Ascending aorta (tissue), 2 donors: ENCODE data around the gene ZDHHC21. TPM values are rescaled to one million over a fixed set of nuclear protein-coding genes. Genes with fewer than 3 reads are reported as not detected.

ENCODE experiments used
- DNase-seq, 2 donors: peaks; one replicate each; pipeline ENCODE4 v3.0.0-alpha.2; 2019; ENCODE audit warnings: low spot score in 2 of 2
- H3K27ac ChIP-seq, 2 donors: fragments of 200-600 bp; sonication (generic); one replicate each; pipeline ENCODE4 v1.5.1; 2016 to 2017; ENCODE audit warnings: mild to moderate bottlenecking in 1 of 2
- H3K27me3 ChIP-seq: fragments of 200-600 bp; sonication (generic); one replicate; pipeline ENCODE4 v1.5.1; 2017
- H3K36me3 ChIP-seq, 2 donors: fragments of 200-600 bp; sonication (generic); one replicate each; pipeline ENCODE4 v1.5.1; 2016
- H3K4me1 ChIP-seq, 2 donors: fragments of 200-600 bp; sonication (generic); one replicate each; pipeline ENCODE4 v1.5.1; 2016 to 2017; ENCODE audit warnings: mild to moderate bottlenecking in 1 of 2
- H3K4me3 ChIP-seq, 2 donors: fragments of 200-600 bp; sonication (generic); one replicate each; pipeline ENCODE4 v1.5.1; 2016 to 2017; ENCODE audit warnings: mild to moderate bottlenecking in 1 of 2
- H3K9me3 ChIP-seq, 2 donors: fragments of 200-600 bp; sonication (generic); one replicate each; pipeline ENCODE4 v1.5.1; 2016
- CTCF ChIP-seq, 3 experiments: fragments of 200-600 bp in 2 of 3; fragments of 450-650 bp in 1 of 3; sonication (generic) in 2 of 3; IDR thresholded peaks; one replicate each; pipeline ENCODE4 v1.5.1; 2016 to 2019; ENCODE audit warnings: antibody characterized with exemption in 3 of 3, mild to moderate bottlenecking in 1 of 3, moderate library complexity in 1 of 3
- intact Hi-C: fragments of 100-400 bp; cut with DNase I; formaldehyde crosslinking; loops from one replicate; pipeline ENCODE4 v1.15.1; 2023
- total RNA-seq: library from RNA; depleted of rRNA; stranded (reverse); fragments of >200 nt; gene quantifications from one replicate; pipeline ENCODE4 v1.1.0, GENCODE V29; 2016

ZDHHC21 gene
- total RNA-seq, 1 donor from 2014 or later = 2.3 TPM

- Histone ChIP-seq H3K27me3 (no peaks in the 10 kb centered on the region), H3K36me3 (no peaks in the 10 kb centered on the region), H3K27ac (no peak overlapping the region), H3K4me1 (no peaks in the 10 kb centered on the region), H3K9me3 (no peaks in the 10 kb centered on the region), H3K4me3 (no peak overlapping the region)
- intact Hi-C loops = no loop called here
- DNase-seq = no peak
- TF ChIP-seq CTCF (IDR thresholded peaks at IDR 0.05) = no peak
Observed at GRCh38 chr9:14662060-14662453, 31.2 kb downstream of the ZDHHC21 start.

GRCh38 chr9:14661421-14662059, 31.7 kb downstream of the ZDHHC21 start:
- H3K27me3 ChIP-seq = no peaks in the 10 kb centered on the region
- no peaks in the 10 kb centered on the region for H3K9me3 ChIP-seq
- H3K36me3 ChIP-seq = no peaks in the 10 kb centered on the region
- TF ChIP-seq CTCF (IDR thresholded peaks at IDR 0.05) = peak; percentile 5 to 52 (median 37)
- no peak for DNase-seq
- H3K4me1 ChIP-seq = no peaks in the 10 kb centered on the region
- no peak overlapping the region for H3K27ac ChIP-seq
- H3K4me3 ChIP-seq = no peak overlapping the region
- intact Hi-C loops = no loop called here

GRCh38 chr9:14660721-14661120, 32.5 kb downstream of the ZDHHC21 start:
- no peak for TF ChIP-seq CTCF (IDR thresholded peaks at IDR 0.05)
- H3K27ac ChIP-seq = no peak overlapping the region
- H3K27me3 ChIP-seq = no peaks in the 10 kb centered on the region
- H3K36me3 ChIP-seq = peaks cover 0 to 4% of the 10 kb centered on the region in 2 donors
- no peak for DNase-seq
- peaks cover 0 to 4% of the 10 kb centered on the region in 2 donors for H3K9me3 ChIP-seq
- H3K4me1 ChIP-seq = no peaks in the 10 kb centered on the region
- no peak overlapping the region for H3K4me3 ChIP-seq
- intact Hi-C loops = no loop called here

- no peak for TF ChIP-seq CTCF (IDR thresholded peaks at IDR 0.05)
- no peaks in the 10 kb centered on the region for H3K27me3 ChIP-seq
- intact Hi-C loops = no loop called here
- no peak overlapping the region for H3K27ac ChIP-seq
- no peak overlapping the region for H3K4me3 ChIP-seq
- DNase-seq = no peak
- H3K4me1 ChIP-seq = peaks cover 0 to 4% of the 10 kb centered on the region in 2 donors
- peaks cover 9 to 14% of the 10 kb centered on the region in 2 donors for H3K36me3 ChIP-seq
- peaks cover 12 to 23% of the 10 kb centered on the region in 2 donors for H3K9me3 ChIP-seq
Observed at GRCh38 chr9:14654932-14655331, 38.3 kb downstream of the ZDHHC21 start.

GRCh38 chr9:14653511-14653910, 39.7 kb downstream of the ZDHHC21 start:
- no peak for TF ChIP-seq CTCF (IDR thresholded peaks at IDR 0.05)
- Histone ChIP-seq H3K27ac (no peak overlapping the region), H3K27me3 (no peaks in the 10 kb centered on the region), H3K4me3 (no peak overlapping the region), H3K36me3 (peaks cover 9 to 14% of the 10 kb centered on the region in 2 donors), H3K9me3 (peaks cover 12 to 23% of the 10 kb centered on the region in 2 donors), H3K4me1 (peaks cover 0 to 4% of the 10 kb centered on the region in 2 donors)
- intact Hi-C loops = no loop called here
- DNase-seq = no peak
